Fibroblast of the aortic adventitia (primary cell): ENCODE data around the gene SLC47A1. TPM values are rescaled to one million over a fixed set of nuclear protein-coding genes. Genes with fewer than 3 reads are reported as not detected.
"Not testable (repeated sequence)": the region's sequence is repeated elsewhere in the genome, so short reads cannot be mapped to it uniquely, and the experiment has no call there.

Source experiments
- DNase-seq: peaks from one replicate; pipeline ENCODE4 v3.0.0-alpha.2; 2010; ENCODE audit warnings: low read depth
- H3K4me3 ChIP-seq: 2 replicates; pipeline ENCODE4 v1.5.1; 2011; ENCODE audit warnings: low read depth, mild to moderate bottlenecking, control low read depth, low read length, moderate library complexity
- CTCF ChIP-seq: IDR thresholded peaks from 2 replicates; pipeline ENCODE4 v1.5.1; 2011; ENCODE audit warnings: mild to moderate bottlenecking, low read length, control low read depth, inconsistent platforms; ENCODE audit not compliant: insufficient read depth
- total RNA-seq: library from RNA; depleted of rRNA; stranded (reverse); fragments of >200 nt; gene quantifications from 2 replicates; pipeline ENCODE4 v1.2.3, GENCODE V29; 2012; ENCODE audit warnings: low replicate concordance

The SLC47A1 gene
- total RNA-seq, 1 donor = 0.27 TPM

GRCh38 chr17:19494961-19495806 lies 38.5 kb upstream of the SLC47A1 start:
- H3K4me3 ChIP-seq = no peak overlapping the region

GRCh38 chr17:19495828-19496528 lies 37.7 kb upstream of the SLC47A1 start:
- DNase-seq = no peak
- H3K4me3 ChIP-seq = no peak overlapping the region
- no peak for TF ChIP-seq CTCF

More at GRCh38 chr17:19494961-19495806, 38.5 kb upstream of the SLC47A1 start:
- no peak for DNase-seq
- no peak for TF ChIP-seq CTCF

- H3K4me3 ChIP-seq = no peak overlapping the region
- no peak for DNase-seq
- TF ChIP-seq CTCF = no peak
Measured at GRCh38 chr17:19497624-19498023, 36.0 kb upstream of the SLC47A1 start.

GRCh38 chr17:19501219-19501618 lies 32.4 kb upstream of the SLC47A1 start:
- H3K4me3 ChIP-seq = no peak overlapping the region
- DNase-seq = no peak
- TF ChIP-seq CTCF = no peak

- no peak for TF ChIP-seq CTCF
- no peak overlapping the region for H3K4me3 ChIP-seq
- no peak for DNase-seq
Measured at GRCh38 chr17:19502517-19502916, 31.1 kb upstream of the SLC47A1 start.

GRCh38 chr17:19505561-19505960 lies 28.1 kb upstream of the SLC47A1 start:
- DNase-seq, H3K4me3 ChIP-seq: not testable (repeated sequence)
